ENCODE measurements around the gene CTBS.

- TF ChIP-seq CTCF (conservative IDR thresholded peaks at IDR 0.05; ENCODE audit: low read depth, low read length) (no peak), EZH2 (IDR thresholded peaks at IDR 0.05; ENCODE audit: low read length, unreplicated experiment) (no peak), EZH2phosphoT487 (IDR thresholded peaks at IDR 0.05; ENCODE audit: borderline replicate concordance, low read length) (no peak)
Measured at GRCh38 chr1:84611796-84612195, 37.6 kb upstream of the CTBS start.

All from PC-3 (cell line).